Measurements from ENCODE around the gene NPAS3. TPM values are rescaled to one million over a fixed set of nuclear protein-coding genes. Genes with fewer than 3 reads are reported as not detected.

The NPAS3 gene
- total RNA-seq, 2 donors from 2014 or later, result 0.33 to 0.78 TPM

- Histone ChIP-seq H3K4me1 (no peaks in the 10 kb centered on the region), H3K27me3 (no peaks in the 10 kb centered on the region), H3K4me3 (no peak overlapping the region), H3K36me3 (replicated peaks in 1 of 2; ENCODE audit: insufficient read depth in 1 of 2, low read depth in 2 of 2) (no peaks in the 10 kb centered on the region), H3K9me3 (no peaks in the 10 kb centered on the region), H3K27ac (no peak overlapping the region)
- no peak for DNase-seq
- intact Hi-C loops (cut with DNase I), result no loop called here
- TF ChIP-seq, protein P1, sequence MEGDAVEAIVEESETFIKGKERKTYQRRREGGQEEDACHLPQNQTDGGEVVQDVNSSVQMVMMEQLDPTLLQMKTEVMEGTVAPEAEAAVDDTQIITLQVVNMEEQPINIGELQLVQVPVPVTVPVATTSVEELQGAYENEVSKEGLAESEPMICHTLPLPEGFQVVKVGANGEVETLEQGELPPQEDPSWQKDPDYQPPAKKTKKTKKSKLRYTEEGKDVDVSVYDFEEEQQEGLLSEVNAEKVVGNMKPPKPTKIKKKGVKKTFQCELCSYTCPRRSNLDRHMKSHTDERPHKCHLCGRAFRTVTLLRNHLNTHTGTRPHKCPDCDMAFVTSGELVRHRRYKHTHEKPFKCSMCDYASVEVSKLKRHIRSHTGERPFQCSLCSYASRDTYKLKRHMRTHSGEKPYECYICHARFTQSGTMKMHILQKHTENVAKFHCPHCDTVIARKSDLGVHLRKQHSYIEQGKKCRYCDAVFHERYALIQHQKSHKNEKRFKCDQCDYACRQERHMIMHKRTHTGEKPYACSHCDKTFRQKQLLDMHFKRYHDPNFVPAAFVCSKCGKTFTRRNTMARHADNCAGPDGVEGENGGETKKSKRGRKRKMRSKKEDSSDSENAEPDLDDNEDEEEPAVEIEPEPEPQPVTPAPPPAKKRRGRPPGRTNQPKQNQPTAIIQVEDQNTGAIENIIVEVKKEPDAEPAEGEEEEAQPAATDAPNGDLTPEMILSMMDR (IDR thresholded peaks at IDR 0.05), result no peak
- no peak for TF ChIP-seq POLR2A (IDR thresholded peaks at IDR 0.05)
- ATAC-seq, result no peak
- 70 to 87% methylated on average over 1 of the region's 1 CpG for WGBS, 2 donors
Observed at GRCh38 chr14:33404054-33404453, 465.4 kb downstream of the NPAS3 start.

GRCh38 chr14:33404964-33405574, 466.4 kb downstream of the NPAS3 start:
- Histone ChIP-seq H3K9me3 (no peaks in the 10 kb centered on the region), H3K36me3 (replicated peaks in 1 of 2; ENCODE audit: insufficient read depth in 1 of 2, low read depth in 2 of 2) (no peaks in the 10 kb centered on the region), H3K4me3 (no peak overlapping the region), H3K27ac (no peak overlapping the region), H3K4me1 (no peaks in the 10 kb centered on the region), H3K27me3 (no peaks in the 10 kb centered on the region)
- DNase-seq (no peak), ATAC-seq (no peak)
- intact Hi-C loops (cut with DNase I), result no loop called here
- 96 to 100% methylated on average over 1 of the region's 1 CpG for WGBS, 2 donors
- TF ChIP-seq POLR2A (IDR thresholded peaks at IDR 0.05), result no peak
- TF ChIP-seq, protein P1 (IDR thresholded peaks at IDR 0.05), result no peak

GRCh38 chr14:33406766-33407165, 468.1 kb downstream of the NPAS3 start:
- Histone ChIP-seq H3K4me3 (no peak overlapping the region), H3K9me3 (no peaks in the 10 kb centered on the region), H3K4me1 (no peaks in the 10 kb centered on the region), H3K27ac (no peak overlapping the region), H3K27me3 (no peaks in the 10 kb centered on the region), H3K36me3 (replicated peaks in 1 of 2; ENCODE audit: insufficient read depth in 1 of 2, low read depth in 2 of 2) (no peaks in the 10 kb centered on the region)
- DNase-seq (no peak), ATAC-seq (no peak)
- no peak for TF ChIP-seq POLR2A (IDR thresholded peaks at IDR 0.05)
- TF ChIP-seq, protein P1 (IDR thresholded peaks at IDR 0.05), result no peak
- intact Hi-C loops (cut with DNase I), result no loop called here
- WGBS, 2 donors, result 88 to 98% methylated on average over 2 of the region's 2 CpGs

DNA sequence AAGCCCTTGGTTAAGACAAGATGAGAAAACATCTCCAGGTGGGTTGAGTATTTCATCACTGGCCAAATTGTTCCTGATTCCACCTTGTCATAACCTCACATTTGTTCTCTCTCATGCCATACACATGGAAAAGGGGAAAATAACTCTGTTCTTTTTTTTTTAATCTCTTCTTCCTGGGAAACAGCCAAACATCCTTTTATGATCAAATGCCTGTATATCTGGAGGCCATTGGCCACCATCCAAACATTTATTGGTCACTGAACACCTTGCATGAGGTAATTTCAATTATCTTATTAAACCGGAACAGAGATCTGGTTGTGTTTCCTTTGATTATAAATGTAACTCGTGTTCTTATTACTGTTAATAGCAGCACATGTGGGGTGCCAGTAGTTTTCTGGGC, 469.6 kb downstream of the NPAS3 start:
- no peak overlapping the region for H3K27ac ChIP-seq
- no peak for TF ChIP-seq POLR2A (IDR thresholded peaks at IDR 0.05)
- TF ChIP-seq, protein P1 (IDR thresholded peaks at IDR 0.05), result no peak
- no peaks in the 10 kb centered on the region for H3K36me3 ChIP-seq (replicated peaks in 1 of 2; ENCODE audit: insufficient read depth in 1 of 2, low read depth in 2 of 2)
- DNase-seq (no peak), ATAC-seq (no peak)
- intact Hi-C loops (cut with DNase I), result no loop called here
- H3K4me1 ChIP-seq, result no peaks in the 10 kb centered on the region
- H3K4me3 ChIP-seq, result no peak overlapping the region
- no peaks in the 10 kb centered on the region for H3K27me3 ChIP-seq
- 47 to 60% methylated on average over 2 of the region's 2 CpGs for WGBS, 2 donors
- no peaks in the 10 kb centered on the region for H3K9me3 ChIP-seq

DNA sequence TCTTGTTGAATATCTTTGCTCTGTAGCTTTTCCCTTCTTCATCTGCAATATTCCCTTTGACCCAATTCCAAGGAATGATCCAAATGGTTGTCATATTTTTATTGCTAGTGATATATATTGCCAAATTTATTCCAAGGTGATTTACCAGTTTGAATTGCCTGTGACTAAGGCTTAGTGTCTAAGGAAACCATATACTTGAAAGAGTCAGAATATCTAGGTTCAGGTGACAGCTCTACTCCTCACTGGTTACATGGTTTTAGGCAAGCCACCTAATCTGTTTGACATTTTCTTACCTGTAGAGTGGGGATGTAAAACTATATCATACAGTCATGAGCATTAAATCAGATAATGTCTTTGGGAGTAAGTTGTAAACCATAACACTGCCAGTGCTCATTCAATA, 473.8 kb downstream of the NPAS3 start:
- no peak overlapping the region for H3K4me3 ChIP-seq
- no peaks in the 10 kb centered on the region for H3K9me3 ChIP-seq
- H3K27me3 ChIP-seq, result no peaks in the 10 kb centered on the region
- ATAC-seq, result no peak
- DNase-seq, result no peak
- intact Hi-C loops (cut with DNase I), result no loop called here
- no peak overlapping the region for H3K27ac ChIP-seq
- H3K4me1 ChIP-seq, result no peaks in the 10 kb centered on the region
- TF ChIP-seq POLR2A (IDR thresholded peaks at IDR 0.05), result no peak
- TF ChIP-seq, protein P1 (IDR thresholded peaks at IDR 0.05), result no peak
- H3K36me3 ChIP-seq (replicated peaks in 1 of 2; ENCODE audit: insufficient read depth in 1 of 2, low read depth in 2 of 2), result no peaks in the 10 kb centered on the region
